CD4-positive, alpha-beta memory T cell (primary cell): ENCODE measurements around the gene PTPRH. TPM values are rescaled to one million over a fixed set of nuclear protein-coding genes. Genes with fewer than 3 reads are reported as not detected.
"Not testable (repeated sequence)": the region's sequence is repeated elsewhere in the genome, so short reads cannot be mapped to it uniquely, and the experiment has no call there.

ENCODE experiments used
- CTCF ChIA-PET: fragments of 350-600 bp; sonication (Branson Sonifier 250); formaldehyde crosslinking; loops from one replicate; lab custom pipeline; 2021; ENCODE audit warnings: inconsistent platforms; ENCODE audit not compliant: partially characterized antibody; lab: Charles Lee
- POLR2A ChIA-PET: fragments of 350-600 bp; sonication (Branson Sonifier 250); formaldehyde crosslinking; loops from one replicate; lab custom pipeline; 2021; ENCODE audit not compliant: partially characterized antibody; lab: Charles Lee
- DNase-seq, 5 donors: peaks; one replicate each; pipeline versions ENCODE4 v3.0.0 to v3.0.0-alpha.2; 2020 to 2022; ENCODE audit warnings: mixed read lengths in 1 of 5
- H3K27ac ChIP-seq: one replicate; pipeline ENCODE4 v1.7.0; 2013; ENCODE audit warnings: low read depth, low read length
- H3K27me3 ChIP-seq: 2 replicates; pipeline ENCODE4 v1.7.0; 2013; ENCODE audit warnings: mild to moderate bottlenecking, low read length, moderate library complexity; ENCODE audit not compliant: insufficient read depth
- H3K36me3 ChIP-seq: 2 replicates; pipeline ENCODE4 v1.7.0; 2013; ENCODE audit warnings: mild to moderate bottlenecking, low read length, moderate library complexity; ENCODE audit not compliant: insufficient read depth
- H3K4me1 ChIP-seq: 2 replicates; pipeline ENCODE4 v1.7.0; 2013; ENCODE audit warnings: mild to moderate bottlenecking, low read length, moderate library complexity; ENCODE audit not compliant: insufficient read depth
- H3K4me3 ChIP-seq, 2 donors: one replicate each; pipeline ENCODE4 v1.7.0; 2013; ENCODE audit warnings: low read length in 2 of 2, mild to moderate bottlenecking in 1 of 2
- H3K9me3 ChIP-seq, 2 donors: one replicate each; pipeline ENCODE4 v1.7.0; 2013; ENCODE audit warnings: low read length in 2 of 2, control low read depth in 1 of 2; ENCODE audit not compliant: control insufficient read depth in 1 of 2
- H3K27ac Mint-ChIP-seq, 7 donors: one replicate each; pipeline ENCODE4 v1.8.0; 2020 to 2021; ENCODE audit warnings: mixed read lengths in 7 of 7, mild to moderate bottlenecking in 6 of 7, inconsistent platforms in 3 of 7, moderate library complexity in 3 of 7
- H3K27me3 Mint-ChIP-seq, 2 donors: one replicate each; pipeline ENCODE4 v1.8.0; 2020 to 2021; ENCODE audit warnings: mixed read lengths in 2 of 2
- H3K36me3 Mint-ChIP-seq, 2 donors: one replicate each; pipeline ENCODE4 v1.8.0; 2020 to 2021; ENCODE audit warnings: mixed read lengths in 2 of 2, inconsistent platforms in 1 of 2, mild to moderate bottlenecking in 1 of 2
- H3K4me1 Mint-ChIP-seq, 4 donors: one replicate each; pipeline ENCODE4 v1.8.0; 2020 to 2021; ENCODE audit warnings: mixed read lengths in 4 of 4, mild to moderate bottlenecking in 1 of 4
- H3K4me3 Mint-ChIP-seq, 8 donors: one replicate each; pipeline ENCODE4 v1.8.0; 2020 to 2021; ENCODE audit warnings: mixed read lengths in 8 of 8, mild to moderate bottlenecking in 7 of 8, moderate library complexity in 6 of 8, inconsistent platforms in 3 of 8
- H3K9me3 Mint-ChIP-seq, 8 donors: one replicate each; pipeline ENCODE4 v1.8.0; 2020 to 2021; ENCODE audit warnings: mixed read lengths in 8 of 8, mild to moderate bottlenecking in 5 of 8, inconsistent platforms in 3 of 8, moderate library complexity in 1 of 8
- intact Hi-C: fragments of 100-400 bp; cut with micrococcal nuclease; formaldehyde crosslinking; loops from one replicate; pipeline ENCODE4 v1.15.1; 2023
- polyA plus RNA-seq, 2 donors: library from polyadenylated mRNA; unstranded; fragments of 300-500 nt; fragmentation: Illumina TruSeq; gene quantifications; one replicate each; pipeline ENCODE4 v1.2.3, GENCODE V29; 2021
- total RNA-seq, 2 experiments: library from RNA; stranded (reverse); gene quantifications; one replicate each; pipeline ENCODE4 v1.2.3, GENCODE V29; 2021

Gene PTPRH
- total and polyA plus RNA-seq, 4 experiments from 2014 or later, result not detected

- H3K36me3 Mint-ChIP-seq, result no peaks in the 10 kb centered on the region
- H3K27ac ChIP-seq, result no peak within 1 kb of the TSS
- peaks cover 10 to 23% (median 18%) of the 10 kb centered on the region in 4 donors for H3K4me1 Mint-ChIP-seq
- H3K4me1 ChIP-seq, result peaks cover 13% of the 10 kb centered on the region
- peaks cover 0 to 8% (median under 1%) of the 10 kb centered on the region in 8 donors for H3K9me3 Mint-ChIP-seq
- H3K27me3 Mint-ChIP-seq, result peaks cover 13 to 24% of the 10 kb centered on the region in 2 donors
- POLR2A ChIA-PET, result no interaction called here
- H3K36me3 ChIP-seq, result no peaks in the 10 kb centered on the region
- intact Hi-C loops, result no loop called here
- peak in 1 of 5 donors; percentile 31 for DNase-seq
- H3K9me3 ChIP-seq, result no peaks in the 10 kb centered on the region
- no peak within 1 kb of the TSS for H3K4me3 ChIP-seq
- H3K4me3 Mint-ChIP-seq, result peak within 1 kb of the TSS in 3 of 8 donors; percentile 36 to 69 (median 62)
- H3K27ac Mint-ChIP-seq, result peak within 1 kb of the TSS in 1 of 7 donors; percentile 25
- H3K27me3 ChIP-seq, result peaks cover 6% of the 10 kb centered on the region
- CTCF ChIA-PET, result no interaction called here
These were observed 52.0 kb downstream of the PTPRH start, which contains the start of gene TNNI3 for GRCh38 chr19:55157064-55157908. Gene TNNI3, minus strand, starts transcription at chr19:55157732. Its CDS starts 143 bp downstream, at chr19:55157589.

GRCh38 chr19:55156202-55157063 lies 52.9 kb downstream of the PTPRH start:
- intact Hi-C loops, result no loop called here
- peaks cover 0 to 9% (median 5%) of the 10 kb centered on the region in 8 donors for H3K9me3 Mint-ChIP-seq
- Histone ChIP-seq H3K36me3 (no peaks in the 10 kb centered on the region), H3K27ac (no peak overlapping the region), H3K27me3 (peaks cover 6% of the 10 kb centered on the region), H3K4me1 (peaks cover 13% of the 10 kb centered on the region), H3K9me3 (peaks cover 0 to 5% of the 10 kb centered on the region in 2 donors), H3K4me3 (no peak overlapping the region)
- CTCF ChIA-PET, result no interaction called here
- H3K36me3 Mint-ChIP-seq, result no peaks in the 10 kb centered on the region
- peak in 1 of 5 donors; percentile 18 for DNase-seq
- no peak overlapping the region for H3K27ac Mint-ChIP-seq
- peaks cover 12 to 24% of the 10 kb centered on the region in 2 donors for H3K27me3 Mint-ChIP-seq
- peak overlapping the region in 6 of 8 donors; percentile 31 to 69 (median 58) for H3K4me3 Mint-ChIP-seq
- H3K4me1 Mint-ChIP-seq, result peaks cover 13 to 32% (median 25%) of the 10 kb centered on the region in 4 donors
- POLR2A ChIA-PET, result no interaction called here

DNA sequence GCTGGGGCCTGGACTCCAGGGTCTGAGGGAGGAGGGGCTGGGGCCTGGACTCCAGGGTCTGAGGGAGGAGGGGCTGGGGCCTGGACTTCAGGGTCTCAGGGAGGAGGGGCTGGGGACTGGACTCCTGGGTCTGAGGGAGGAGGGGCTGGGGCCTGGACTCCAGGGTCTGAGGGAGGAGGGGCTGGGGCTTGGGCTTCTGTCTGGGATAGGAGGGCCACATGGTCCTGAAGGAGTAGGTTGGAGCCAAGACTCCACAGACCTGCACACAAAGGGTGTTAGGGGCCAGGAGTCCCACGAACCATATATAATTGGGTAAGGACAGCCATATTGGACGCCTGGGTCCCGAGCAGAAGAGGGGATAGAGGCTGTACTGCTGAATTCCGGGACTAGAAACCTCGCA lies 53.5 kb downstream of the PTPRH start:
- H3K27ac ChIP-seq, H3K27me3 ChIP-seq, POLR2A ChIA-PET, intact Hi-C loops, H3K36me3 Mint-ChIP-seq, H3K4me3 ChIP-seq, CTCF ChIA-PET, H3K9me3 ChIP-seq, H3K27ac Mint-ChIP-seq, H3K36me3 ChIP-seq, DNase-seq: not testable (repeated sequence)
- peaks cover 12 to 24% of the 10 kb centered on the region in 2 donors for H3K27me3 Mint-ChIP-seq
- peaks cover 13% of the 10 kb centered on the region for H3K4me1 ChIP-seq
- H3K4me1 Mint-ChIP-seq, result peaks cover 13 to 35% (median 27%) of the 10 kb centered on the region in 4 donors
- H3K9me3 Mint-ChIP-seq, result peaks cover 0 to 11% (median 6%) of the 10 kb centered on the region in 8 donors
- peak overlapping the region in 2 of 8 donors; percentile 31 to 59 for H3K4me3 Mint-ChIP-seq

DNA sequence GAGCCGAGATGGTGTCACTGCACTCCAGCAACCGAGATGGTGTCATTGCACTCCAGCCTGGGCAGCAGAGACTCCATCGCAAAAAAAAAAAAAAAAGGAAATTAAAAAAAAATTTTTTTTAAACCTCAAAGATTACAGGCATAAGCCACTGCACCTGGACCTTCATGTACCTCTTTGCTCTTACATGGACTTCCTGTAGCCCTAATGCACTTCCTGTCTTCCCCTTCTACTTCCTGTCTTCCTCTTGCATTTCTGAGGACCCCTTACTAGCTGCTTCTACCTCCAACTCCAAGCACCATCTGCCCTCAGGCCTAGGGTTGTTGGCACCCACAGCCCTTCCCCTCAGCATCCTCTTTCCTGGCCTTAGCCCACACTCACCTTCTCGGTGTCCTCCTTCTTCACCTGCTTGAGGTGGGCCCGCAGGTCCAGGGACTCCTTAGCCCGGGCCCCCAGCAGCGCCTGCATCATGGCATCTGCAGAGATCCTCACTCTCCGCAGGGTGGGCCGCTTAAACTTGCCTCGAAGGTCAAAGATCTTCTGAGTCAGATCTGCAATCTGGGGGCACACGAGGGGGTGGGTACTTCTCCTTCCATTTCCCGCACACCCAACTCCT lies 55.5 kb downstream of the PTPRH start:
- Histone ChIP-seq H3K27me3 (peaks cover 6% of the 10 kb centered on the region), H3K36me3 (no peaks in the 10 kb centered on the region), H3K4me3 (no peak overlapping the region), H3K9me3 (peaks cover 0 to 5% of the 10 kb centered on the region in 2 donors), H3K4me1 (peaks cover 13% of the 10 kb centered on the region), H3K27ac (no peak overlapping the region)
- peak overlapping the region in 5 of 8 donors; percentile 17 to 59 (median 46) for H3K4me3 Mint-ChIP-seq
- no peak for DNase-seq
- intact Hi-C loops, result no loop called here
- H3K27me3 Mint-ChIP-seq, result peaks cover 11 to 24% of the 10 kb centered on the region in 2 donors
- peaks cover 16 to 35% (median 23%) of the 10 kb centered on the region in 4 donors for H3K4me1 Mint-ChIP-seq
- POLR2A ChIA-PET, result no interaction called here
- peaks cover 0 to 11% (median 5%) of the 10 kb centered on the region in 8 donors for H3K9me3 Mint-ChIP-seq
- CTCF ChIA-PET, result interaction anchor here (0.6 to 1.2 kb wide), 3 partner anchors 13 to 471 kb away, joined by 3 read pairs; partner anchors contain the start of gene ZNF784
- peak overlapping the region in 2 of 7 donors; percentile 42 to 74 for H3K27ac Mint-ChIP-seq
- H3K36me3 Mint-ChIP-seq, result no peaks in the 10 kb centered on the region

DNA sequence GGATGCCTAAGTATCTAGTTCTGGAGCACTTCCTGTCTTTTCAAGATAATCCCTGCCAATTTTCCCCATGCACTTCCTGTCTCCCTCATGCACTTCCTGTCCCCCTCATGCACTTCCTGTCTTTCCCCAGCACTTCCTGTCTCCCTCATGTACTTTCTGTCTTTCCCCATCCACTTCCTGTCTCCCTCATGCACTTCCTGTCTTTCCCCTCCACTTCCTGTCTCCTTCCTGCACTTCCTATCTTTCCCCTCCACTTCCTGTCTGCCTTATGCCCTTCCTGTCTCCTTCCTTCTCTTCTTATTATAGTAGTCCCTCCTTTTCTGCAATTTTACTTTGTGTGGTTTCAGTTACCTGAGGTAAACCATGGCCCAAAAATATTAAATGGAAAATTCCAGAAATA lies 57.3 kb downstream of the PTPRH start:
- peaks cover 13% of the 10 kb centered on the region for H3K4me1 ChIP-seq
- no peak for DNase-seq
- Mint-ChIP-seq H3K27ac (peak overlapping the region; percentile 51 to 90 (median 79)), H3K27me3 (peaks cover 13 to 22% of the 10 kb centered on the region in 2 donors), H3K36me3 (no peaks in the 10 kb centered on the region), H3K4me3 (peak overlapping the region in 2 of 8 donors; percentile 29 to 45), H3K9me3 (peaks cover 0 to 11% (median 5%) of the 10 kb centered on the region in 8 donors), H3K4me1 (peaks cover 16 to 35% (median 23%) of the 10 kb centered on the region in 4 donors)
- no peak overlapping the region for H3K27ac ChIP-seq
- H3K9me3 ChIP-seq, result peaks cover 0 to 5% of the 10 kb centered on the region in 2 donors
- no peak overlapping the region for H3K4me3 ChIP-seq
- intact Hi-C loops, result no loop called here
- no peaks in the 10 kb centered on the region for H3K36me3 ChIP-seq
- H3K27me3 ChIP-seq, result peaks cover 6% of the 10 kb centered on the region
- ChIA-PET POLR2A (no interaction called here), CTCF (interaction anchor here (2.8 kb wide), 1 partner anchor 11 kb away, joined by 13 read pairs; no protein-coding TSS in a partner anchor)

GRCh38 chr19:55149078-55150003 lies 60.0 kb downstream of the PTPRH start, which contains the start of gene TNNT1:
Gene TNNT1, minus strand, starts transcription at chr19:55149206. Its CDS starts 2,049 bp downstream, at chr19:55147157.
- CTCF ChIA-PET, result interaction anchor here (1.2 kb wide), 1 partner anchor 9 kb away, joined by 3 read pairs; no protein-coding TSS in a partner anchor
- peaks cover 0 to 5% of the 10 kb centered on the region in 2 donors for H3K9me3 ChIP-seq

More at GRCh38 chr19:55149078-55150003, 60.0 kb downstream of the PTPRH start, which contains the start of gene TNNT1:
- Mint-ChIP-seq H3K27me3 (peaks cover 20 to 34% of the 10 kb centered on the region in 2 donors), H3K9me3 (peaks cover 0 to 11% (median 5%) of the 10 kb centered on the region in 8 donors), H3K36me3 (no peaks in the 10 kb centered on the region), H3K4me3 (no peak within 1 kb of the TSS), H3K4me1 (peaks cover 15 to 27% (median 21%) of the 10 kb centered on the region in 4 donors), H3K27ac (no peak within 1 kb of the TSS)
- POLR2A ChIA-PET, result no interaction called here
- Histone ChIP-seq H3K36me3 (no peaks in the 10 kb centered on the region), H3K4me3 (no peak within 1 kb of the TSS), H3K27ac (no peak within 1 kb of the TSS), H3K27me3 (peaks cover 13% of the 10 kb centered on the region), H3K4me1 (peaks cover 7% of the 10 kb centered on the region)
- DNase-seq, result no peak
- intact Hi-C loops, result no loop called here
